ENCODE results near the gene SEC61A2. TPM values are rescaled to one million over a fixed set of nuclear protein-coding genes. Genes with fewer than 3 reads are reported as not detected.
"Not testable (repeated sequence)": the region's sequence is repeated elsewhere in the genome, so short reads cannot be mapped to it uniquely, and the experiment has no call there.

The SEC61A2 gene
- total and polyA plus RNA-seq, 12 donors: 5.8 to 17.8 (median 10.6) TPM

GRCh38 chr10:12091421-12091820, 38.1 kb upstream of the SEC61A2 start:
- TF ChIP-seq CTCF (IDR thresholded peaks at IDR 0.05): no peak
- no peaks in the 10 kb centered on the region for H3K9me3 ChIP-seq
- H3K4me1 ChIP-seq: no peaks in the 10 kb centered on the region
- DNase-seq (no peak), ATAC-seq (no peak)
- intact Hi-C loops (cut with DNase I): no loop called here
- H3K4me3 ChIP-seq: no peak overlapping the region
- H3K27me3 ChIP-seq: no peaks in the 10 kb centered on the region
- no peak overlapping the region for H3K27ac ChIP-seq
- peaks cover 0 to 97% (median 46%) of the 10 kb centered on the region in 9 donors for H3K36me3 ChIP-seq
- WGBS, 2 donors: 94 to 98% methylated on average over 4 of the region's 4 CpGs

- WGBS, 2 donors: 93 to 94% methylated on average over 9 of the region's 9 CpGs
- H3K4me1 ChIP-seq; DNase-seq; H3K9me3 ChIP-seq; intact Hi-C loops (cut with DNase I); H3K27ac ChIP-seq; H3K27me3 ChIP-seq; ATAC-seq; H3K4me3 ChIP-seq: not testable (repeated sequence)
- H3K36me3 ChIP-seq: peaks cover 0 to 96% (median 51%) of the 10 kb centered on the region in 9 donors
Measured at GRCh38 chr10:12097361-12097760, 32.1 kb upstream of the SEC61A2 start.

- 93 to 94% methylated on average over 5 of the region's 5 CpGs for WGBS, 2 donors
- no peak for TF ChIP-seq CTCF (IDR thresholded peaks at IDR 0.05)
- H3K4me1 ChIP-seq: no peaks in the 10 kb centered on the region
- DNase-seq: no peak
- no peak overlapping the region for H3K27ac ChIP-seq
- H3K4me3 ChIP-seq: no peak overlapping the region
- intact Hi-C loops (cut with DNase I): no loop called here
- peaks cover 0 to 96% (median 54%) of the 10 kb centered on the region in 9 donors for H3K36me3 ChIP-seq
- no peaks in the 10 kb centered on the region for H3K27me3 ChIP-seq
- ATAC-seq: no peak
- H3K9me3 ChIP-seq: no peaks in the 10 kb centered on the region
Measured at GRCh38 chr10:12097791-12098190, 31.7 kb upstream of the SEC61A2 start.

- DNase-seq: no peak
- intact Hi-C loops (cut with DNase I): no loop called here
Measured at GRCh38 chr10:12098966-12099365, 30.5 kb upstream of the SEC61A2 start.

More at GRCh38 chr10:12098966-12099365, 30.5 kb upstream of the SEC61A2 start:
- no peak for TF ChIP-seq CTCF (IDR thresholded peaks at IDR 0.05)
- Histone ChIP-seq H3K4me3 (no peak overlapping the region), H3K9me3 (no peaks in the 10 kb centered on the region), H3K27me3 (no peaks in the 10 kb centered on the region), H3K27ac (no peak overlapping the region), H3K36me3 (peaks cover 0 to 96% (median 59%) of the 10 kb centered on the region in 9 donors), H3K4me1 (no peaks in the 10 kb centered on the region)
- WGBS, 2 donors: 96 to 97% methylated on average over 4 of the region's 4 CpGs
- ATAC-seq: no peak

Measured in heart right ventricle (tissue), 16 donors.